HEK293 (cell line): ENCODE results near the gene SEC24A.
A peak's percentile ranks its signal among the peaks of the same experiment; 100 is the strongest.

ENCODE experiments used
- HOXC10 ChIP-seq: sonication (generic); formaldehyde crosslinking; IDR thresholded peaks from 2 replicates; pipeline ENCODE4 v1.8.1; 2023; ENCODE audit warnings: mild to moderate bottlenecking, missing genetic modification reagents
- INSM2 ChIP-seq: fragments of 450-650 bp; formaldehyde crosslinking; IDR thresholded peaks from 2 replicates; pipeline ENCODE4 v1.5.1; 2016; ENCODE audit warnings: missing biosample characterization, missing genetic modification characterization
- KLF9 ChIP-seq: fragments of 450-650 bp; formaldehyde crosslinking; IDR thresholded peaks from 2 replicates; pipeline ENCODE4 v1.5.1; 2016; ENCODE audit warnings: missing biosample characterization, missing genetic modification characterization, low read depth
- MYNN ChIP-seq: fragments of 450-650 bp; formaldehyde crosslinking; IDR thresholded peaks from 2 replicates; pipeline ENCODE4 v1.5.1; 2016; ENCODE audit warnings: missing biosample characterization, missing genetic modification characterization, borderline replicate concordance
- SP3 ChIP-seq: fragments of 450-650 bp; formaldehyde crosslinking; IDR thresholded peaks from 2 replicates; pipeline ENCODE4 v1.5.1; 2016; ENCODE audit warnings: missing biosample characterization, missing genetic modification characterization
- YY2 ChIP-seq: fragments of 450-650 bp; formaldehyde crosslinking; IDR thresholded peaks from 2 replicates; pipeline ENCODE4 v1.5.1; 2016; ENCODE audit warnings: missing biosample characterization, missing genetic modification characterization
- ZNF114 ChIP-seq: fragments of 450-650 bp; formaldehyde crosslinking; IDR thresholded peaks from 2 replicates; pipeline ENCODE4 v1.5.0; 2017; ENCODE audit warnings: missing biosample characterization, missing genetic modification characterization
- ZNF146 ChIP-seq: fragments of 450-650 bp; formaldehyde crosslinking; IDR thresholded peaks from 2 replicates; pipeline ENCODE4 v1.5.1; 2016; ENCODE audit warnings: missing biosample characterization, missing genetic modification characterization
- ZNF169 ChIP-seq: fragments of 450-650 bp; formaldehyde crosslinking; IDR thresholded peaks from 2 replicates; pipeline ENCODE4 v1.5.1; 2016; ENCODE audit warnings: missing biosample characterization, missing genetic modification characterization
- ZNF221 ChIP-seq: fragments of 450-650 bp; formaldehyde crosslinking; IDR thresholded peaks from 2 replicates; pipeline ENCODE4 v1.5.1; 2017; ENCODE audit warnings: missing biosample characterization, missing genetic modification characterization, borderline replicate concordance
- ZNF324 ChIP-seq: fragments of 450-650 bp; formaldehyde crosslinking; IDR thresholded peaks from 2 replicates; pipeline ENCODE4 v1.5.1; 2016; ENCODE audit warnings: missing biosample characterization, missing genetic modification characterization
- ZNF510 ChIP-seq: fragments of 450-650 bp; formaldehyde crosslinking; IDR thresholded peaks from 2 replicates; pipeline ENCODE4 v1.5.1; 2018; ENCODE audit warnings: mild to moderate bottlenecking, missing genetic modification characterization, missing biosample characterization; ENCODE audit not compliant: insufficient replicate concordance
- ZNF529 ChIP-seq: fragments of 450-650 bp; formaldehyde crosslinking; IDR thresholded peaks from 2 replicates; pipeline ENCODE4 v1.5.1; 2017; ENCODE audit warnings: missing genetic modification characterization, missing biosample characterization; ENCODE audit not compliant: insufficient replicate concordance
- ZNF555 ChIP-seq: fragments of 450-650 bp; formaldehyde crosslinking; conservative IDR thresholded peaks from 2 replicates; pipeline ENCODE4 v1.5.1; 2017; ENCODE audit warnings: missing biosample characterization, mild to moderate bottlenecking, missing genetic modification characterization, inconsistent platforms
- ZNF560 ChIP-seq: fragments of 450-650 bp; formaldehyde crosslinking; IDR thresholded peaks from 2 replicates; pipeline ENCODE4 v1.5.1; 2017; ENCODE audit warnings: missing biosample characterization, missing genetic modification characterization, borderline replicate concordance
- ZNF624 ChIP-seq: fragments of 450-650 bp; formaldehyde crosslinking; IDR thresholded peaks from 2 replicates; pipeline ENCODE4 v1.5.1; 2017; ENCODE audit warnings: missing biosample characterization, missing genetic modification characterization
- ZNF639 ChIP-seq: fragments of 450-650 bp; formaldehyde crosslinking; IDR thresholded peaks from 2 replicates; pipeline ENCODE4 v1.5.1; 2016; ENCODE audit warnings: missing biosample characterization, missing genetic modification characterization
- ZNF747 ChIP-seq: fragments of 450-650 bp; formaldehyde crosslinking; IDR thresholded peaks from 2 replicates; pipeline ENCODE4 v1.5.1; 2016; ENCODE audit warnings: missing biosample characterization, missing genetic modification characterization
- ZNF76 ChIP-seq: fragments of 450-650 bp; formaldehyde crosslinking; IDR thresholded peaks from 2 replicates; pipeline ENCODE4; 2016; ENCODE audit warnings: low read depth, missing biosample characterization, missing genetic modification characterization, borderline replicate concordance
- ZSCAN23 ChIP-seq: fragments of 450-650 bp; formaldehyde crosslinking; IDR thresholded peaks from 2 replicates; pipeline ENCODE4 v1.5.1; 2016; ENCODE audit warnings: missing biosample characterization, missing genetic modification characterization
- ZXDB ChIP-seq: fragments of 450-650 bp; formaldehyde crosslinking; IDR thresholded peaks from 2 replicates; pipeline ENCODE4 v1.5.1; 2016; ENCODE audit warnings: missing biosample characterization, missing genetic modification characterization
- TF ChIP-seq, protein P1 (sequence below): fragments of 450-650 bp; formaldehyde crosslinking; IDR thresholded peaks from 2 replicates; pipeline ENCODE4 v1.5.1; 2016; ENCODE audit warnings: missing biosample characterization, missing genetic modification characterization
- TF ChIP-seq, protein P2 (sequence below): fragments of 450-650 bp; formaldehyde crosslinking; IDR thresholded peaks from 2 replicates; pipeline ENCODE4 v1.5.1; 2016; ENCODE audit warnings: missing biosample characterization, missing genetic modification characterization
- TF ChIP-seq, protein P3 (sequence below): IDR thresholded peaks from 2 replicates; pipeline ENCODE4 v1.6.1; 2011; ENCODE audit warnings: mild to moderate bottlenecking, low read depth, low read length, borderline replicate concordance
- TF ChIP-seq, protein P4 (sequence below): fragments of 450-650 bp; formaldehyde crosslinking; IDR thresholded peaks from 2 replicates; pipeline ENCODE4 v1.5.1; 2016; ENCODE audit warnings: missing biosample characterization, missing genetic modification characterization, borderline replicate concordance

Gene SEC24A

GRCh38 chr5:134648425-134649162 lies at the start of gene SEC24A (continued):
- TF ChIP-seq YY2 = 0 out of 2 replicates have a peak, but pooled peaks have one; percentile 53
- no peak for TF ChIP-seq MYNN (tag by site-specific recombination)
- no peak for TF ChIP-seq HOXC10 (CRISPR knock-in tag)
- TF ChIP-seq ZNF529 (tag by site-specific recombination) = no peak
- no peak for TF ChIP-seq ZNF169 (tag by site-specific recombination)
- TF ChIP-seq ZNF221 (tag by site-specific recombination) = no peak
- TF ChIP-seq ZNF510 (tag by site-specific recombination) = no peak
- no peak for TF ChIP-seq ZNF639 (tag by site-specific recombination)
- TF ChIP-seq, protein P1, sequence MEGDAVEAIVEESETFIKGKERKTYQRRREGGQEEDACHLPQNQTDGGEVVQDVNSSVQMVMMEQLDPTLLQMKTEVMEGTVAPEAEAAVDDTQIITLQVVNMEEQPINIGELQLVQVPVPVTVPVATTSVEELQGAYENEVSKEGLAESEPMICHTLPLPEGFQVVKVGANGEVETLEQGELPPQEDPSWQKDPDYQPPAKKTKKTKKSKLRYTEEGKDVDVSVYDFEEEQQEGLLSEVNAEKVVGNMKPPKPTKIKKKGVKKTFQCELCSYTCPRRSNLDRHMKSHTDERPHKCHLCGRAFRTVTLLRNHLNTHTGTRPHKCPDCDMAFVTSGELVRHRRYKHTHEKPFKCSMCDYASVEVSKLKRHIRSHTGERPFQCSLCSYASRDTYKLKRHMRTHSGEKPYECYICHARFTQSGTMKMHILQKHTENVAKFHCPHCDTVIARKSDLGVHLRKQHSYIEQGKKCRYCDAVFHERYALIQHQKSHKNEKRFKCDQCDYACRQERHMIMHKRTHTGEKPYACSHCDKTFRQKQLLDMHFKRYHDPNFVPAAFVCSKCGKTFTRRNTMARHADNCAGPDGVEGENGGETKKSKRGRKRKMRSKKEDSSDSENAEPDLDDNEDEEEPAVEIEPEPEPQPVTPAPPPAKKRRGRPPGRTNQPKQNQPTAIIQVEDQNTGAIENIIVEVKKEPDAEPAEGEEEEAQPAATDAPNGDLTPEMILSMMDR (tag by site-specific recombination) = no peak
- TF ChIP-seq, protein P2, sequence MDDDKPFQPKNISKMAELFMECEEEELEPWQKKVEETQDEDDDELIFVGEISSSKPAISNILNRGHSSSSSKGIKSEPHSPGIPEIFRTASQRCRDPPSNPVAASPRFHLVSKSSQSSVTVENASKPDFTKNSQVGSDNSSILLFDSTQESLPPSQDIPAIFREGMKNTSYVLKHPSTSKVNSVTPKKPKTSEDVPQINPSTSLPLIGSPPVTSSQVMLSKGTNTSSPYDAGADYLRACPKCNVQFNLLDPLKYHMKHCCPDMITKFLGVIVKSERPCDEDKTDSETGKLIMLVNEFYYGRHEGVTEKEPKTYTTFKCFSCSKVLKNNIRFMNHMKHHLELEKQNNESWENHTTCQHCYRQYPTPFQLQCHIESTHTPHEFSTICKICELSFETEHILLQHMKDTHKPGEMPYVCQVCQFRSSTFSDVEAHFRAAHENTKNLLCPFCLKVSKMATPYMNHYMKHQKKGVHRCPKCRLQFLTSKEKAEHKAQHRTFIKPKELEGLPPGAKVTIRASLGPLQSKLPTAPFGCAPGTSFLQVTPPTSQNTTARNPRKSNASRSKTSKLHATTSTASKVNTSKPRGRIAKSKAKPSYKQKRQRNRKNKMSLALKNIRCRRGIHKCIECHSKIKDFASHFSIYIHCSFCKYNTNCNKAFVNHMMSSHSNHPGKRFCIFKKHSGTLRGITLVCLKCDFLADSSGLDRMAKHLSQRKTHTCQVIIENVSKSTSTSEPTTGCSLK (tag by site-specific recombination) = no peak
- TF ChIP-seq ZNF114 (tag by site-specific recombination) = no peak
- TF ChIP-seq, protein P3, sequence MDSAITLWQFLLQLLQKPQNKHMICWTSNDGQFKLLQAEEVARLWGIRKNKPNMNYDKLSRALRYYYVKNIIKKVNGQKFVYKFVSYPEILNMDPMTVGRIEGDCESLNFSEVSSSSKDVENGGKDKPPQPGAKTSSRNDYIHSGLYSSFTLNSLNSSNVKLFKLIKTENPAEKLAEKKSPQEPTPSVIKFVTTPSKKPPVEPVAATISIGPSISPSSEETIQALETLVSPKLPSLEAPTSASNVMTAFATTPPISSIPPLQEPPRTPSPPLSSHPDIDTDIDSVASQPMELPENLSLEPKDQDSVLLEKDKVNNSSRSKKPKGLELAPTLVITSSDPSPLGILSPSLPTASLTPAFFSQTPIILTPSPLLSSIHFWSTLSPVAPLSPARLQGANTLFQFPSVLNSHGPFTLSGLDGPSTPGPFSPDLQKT = no peak
- no peak for TF ChIP-seq INSM2 (tag by site-specific recombination)
- no peak for TF ChIP-seq ZNF560
- TF ChIP-seq KLF9 (tag by site-specific recombination) = no peak
- no peak for TF ChIP-seq ZNF555 (tag by site-specific recombination)
- TF ChIP-seq ZSCAN23 = no peak; the same call in 1 of the 2 replicates
- peak; percentile 66; the same call in 1 of the 2 replicates for TF ChIP-seq ZXDB (tag by site-specific recombination)
- no peak for TF ChIP-seq ZNF324 (tag by site-specific recombination)
- peak; percentile 49; the same call in 1 of the 2 replicates for TF ChIP-seq ZNF76 (tag by site-specific recombination)
- TF ChIP-seq ZNF146 (tag by site-specific recombination) = no peak
- 0 out of 2 replicates have a peak, but pooled peaks have one; percentile 9 for TF ChIP-seq SP3 (tag by site-specific recombination)
- TF ChIP-seq ZNF624 = no peak
- no peak for TF ChIP-seq ZNF747 (tag by site-specific recombination)
- TF ChIP-seq, protein P4, sequence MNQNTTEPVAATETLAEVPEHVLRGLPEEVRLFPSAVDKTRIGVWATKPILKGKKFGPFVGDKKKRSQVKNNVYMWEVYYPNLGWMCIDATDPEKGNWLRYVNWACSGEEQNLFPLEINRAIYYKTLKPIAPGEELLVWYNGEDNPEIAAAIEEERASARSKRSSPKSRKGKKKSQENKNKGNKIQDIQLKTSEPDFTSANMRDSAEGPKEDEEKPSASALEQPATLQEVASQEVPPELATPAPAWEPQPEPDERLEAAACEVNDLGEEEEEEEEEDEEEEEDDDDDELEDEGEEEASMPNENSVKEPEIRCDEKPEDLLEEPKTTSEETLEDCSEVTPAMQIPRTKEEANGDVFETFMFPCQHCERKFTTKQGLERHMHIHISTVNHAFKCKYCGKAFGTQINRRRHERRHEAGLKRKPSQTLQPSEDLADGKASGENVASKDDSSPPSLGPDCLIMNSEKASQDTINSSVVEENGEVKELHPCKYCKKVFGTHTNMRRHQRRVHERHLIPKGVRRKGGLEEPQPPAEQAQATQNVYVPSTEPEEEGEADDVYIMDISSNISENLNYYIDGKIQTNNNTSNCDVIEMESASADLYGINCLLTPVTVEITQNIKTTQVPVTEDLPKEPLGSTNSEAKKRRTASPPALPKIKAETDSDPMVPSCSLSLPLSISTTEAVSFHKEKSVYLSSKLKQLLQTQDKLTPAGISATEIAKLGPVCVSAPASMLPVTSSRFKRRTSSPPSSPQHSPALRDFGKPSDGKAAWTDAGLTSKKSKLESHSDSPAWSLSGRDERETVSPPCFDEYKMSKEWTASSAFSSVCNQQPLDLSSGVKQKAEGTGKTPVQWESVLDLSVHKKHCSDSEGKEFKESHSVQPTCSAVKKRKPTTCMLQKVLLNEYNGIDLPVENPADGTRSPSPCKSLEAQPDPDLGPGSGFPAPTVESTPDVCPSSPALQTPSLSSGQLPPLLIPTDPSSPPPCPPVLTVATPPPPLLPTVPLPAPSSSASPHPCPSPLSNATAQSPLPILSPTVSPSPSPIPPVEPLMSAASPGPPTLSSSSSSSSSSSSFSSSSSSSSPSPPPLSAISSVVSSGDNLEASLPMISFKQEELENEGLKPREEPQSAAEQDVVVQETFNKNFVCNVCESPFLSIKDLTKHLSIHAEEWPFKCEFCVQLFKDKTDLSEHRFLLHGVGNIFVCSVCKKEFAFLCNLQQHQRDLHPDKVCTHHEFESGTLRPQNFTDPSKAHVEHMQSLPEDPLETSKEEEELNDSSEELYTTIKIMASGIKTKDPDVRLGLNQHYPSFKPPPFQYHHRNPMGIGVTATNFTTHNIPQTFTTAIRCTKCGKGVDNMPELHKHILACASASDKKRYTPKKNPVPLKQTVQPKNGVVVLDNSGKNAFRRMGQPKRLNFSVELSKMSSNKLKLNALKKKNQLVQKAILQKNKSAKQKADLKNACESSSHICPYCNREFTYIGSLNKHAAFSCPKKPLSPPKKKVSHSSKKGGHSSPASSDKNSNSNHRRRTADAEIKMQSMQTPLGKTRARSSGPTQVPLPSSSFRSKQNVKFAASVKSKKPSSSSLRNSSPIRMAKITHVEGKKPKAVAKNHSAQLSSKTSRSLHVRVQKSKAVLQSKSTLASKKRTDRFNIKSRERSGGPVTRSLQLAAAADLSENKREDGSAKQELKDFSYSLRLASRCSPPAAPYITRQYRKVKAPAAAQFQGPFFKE = no peak
